ENCODE measurements around the gene LMTK3. TPM values are rescaled to one million over a fixed set of nuclear protein-coding genes. Genes with fewer than 3 reads are reported as not detected.
A peak's percentile ranks its signal among the peaks of the same experiment; 100 is the strongest.

Gene LMTK3
- polyA plus RNA-seq, 1 of the 3 experiments (the other 2 are of a cell fraction): 3.2 TPM

DNA sequence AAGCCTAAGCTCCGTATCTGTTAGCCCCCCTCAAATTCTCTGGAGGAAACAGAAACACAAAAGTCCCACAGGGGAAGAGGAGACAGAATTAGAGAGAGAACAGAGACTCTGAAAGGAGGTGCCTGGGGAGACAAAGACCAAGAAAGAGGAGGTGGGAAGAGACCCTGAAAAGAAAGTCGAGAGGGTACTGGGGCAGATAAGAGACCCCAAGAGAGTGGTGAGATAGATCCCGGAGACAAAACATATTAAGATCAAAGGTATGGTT is 66.8 kb downstream of the LMTK3 start:
- H3K27ac ChIP-seq (ENCODE audit: low read depth in 2 of 2, low read length in 1 of 2): peak overlapping the region; percentile 89 to 92
- ChIA-PET CTCF (interaction anchor here (0.7 to 2.4 kb wide), 16 partner anchors 8 to 443 kb away, joined by 3 to 10 read pairs (median 4); partner anchors contain the start of genes GRIN2D, KCNJ14 and KDELR1), POLR2A (interaction anchor here (0.9 to 1.4 kb wide), 4 partner anchors 82 to 174 kb away, joined by 3 to 5 read pairs (median 5); partner anchors contain the start of genes RPL18 and SPHK2)
- peaks cover 4 to 16% of the 10 kb centered on the region in 2 experiments; a peak in 2 of 4 replicates for H3K4me1 ChIP-seq (ENCODE audit: control insufficient read depth in 1 of 2, insufficient read depth in 2 of 2, low read depth in 1 of 2, low read length in 1 of 2)
- peak overlapping the region; percentile 99 for H3K4me2 ChIP-seq
- no peaks in the 10 kb centered on the region for H4K20me1 ChIP-seq (ENCODE audit: insufficient read depth)
- H3F3A ChIP-seq (replicated peaks; ENCODE audit: insufficient read depth): peaks cover 18% of the 10 kb centered on the region
- H3K4me3 ChIP-seq (ENCODE audit: low read depth in 2 of 2, low read length in 1 of 2): peak overlapping the region; percentile 98 to 99
- H3K9ac ChIP-seq: peak overlapping the region; percentile 92; the same call in 1 of the 2 replicates
- H3K79me2 ChIP-seq (ENCODE audit: insufficient read depth): peaks cover 37% of the 10 kb centered on the region
- WGBS (ENCODE audit: low lambda C conversion rate): 5% methylated on average over 3 of the region's 3 CpGs
- H3K36me3 ChIP-seq (replicated peaks in 1 of 2; ENCODE audit: control insufficient read depth in 1 of 2, insufficient read depth in 2 of 2, low read length in 1 of 2): peaks cover 12 to 20% of the 10 kb centered on the region in 2 experiments
- no peak for TF ChIP-seq EP300 (IDR thresholded peaks at IDR 0.05; ENCODE audit: borderline replicate concordance in 1 of 2, low read depth in 1 of 2, low read length in 1 of 2)
- no peak for TF ChIP-seq MXI1 (IDR thresholded peaks at IDR 0.05; ENCODE audit: low read depth, low read length)
- no peak for TF ChIP-seq NFIC (IDR thresholded peaks at IDR 0.05; ENCODE audit: borderline replicate concordance)
- no peak for TF ChIP-seq ELF1 (IDR thresholded peaks at IDR 0.05)
- TF ChIP-seq TAF1 (IDR thresholded peaks at IDR 0.05; ENCODE audit: borderline replicate concordance, low read depth, low read length): no peak
- TF ChIP-seq RCOR1 (IDR thresholded peaks at IDR 0.05; ENCODE audit: low read length): no peak
- TF ChIP-seq SIN3A (IDR thresholded peaks at IDR 0.05; ENCODE audit: borderline replicate concordance, low read depth, low read length): no peak
- TF ChIP-seq MEF2A (IDR thresholded peaks at IDR 0.05; ENCODE audit: borderline replicate concordance, low read depth): no peak
- no peak for TF ChIP-seq RFX5 (IDR thresholded peaks at IDR 0.05; ENCODE audit: low read length)
- no peak for TF ChIP-seq RAD21 (IDR thresholded peaks at IDR 0.05; ENCODE audit: low read length)
- no peak for TF ChIP-seq GABPA (IDR thresholded peaks at IDR 0.05; ENCODE audit: low read depth)
- TF ChIP-seq, protein P1, sequence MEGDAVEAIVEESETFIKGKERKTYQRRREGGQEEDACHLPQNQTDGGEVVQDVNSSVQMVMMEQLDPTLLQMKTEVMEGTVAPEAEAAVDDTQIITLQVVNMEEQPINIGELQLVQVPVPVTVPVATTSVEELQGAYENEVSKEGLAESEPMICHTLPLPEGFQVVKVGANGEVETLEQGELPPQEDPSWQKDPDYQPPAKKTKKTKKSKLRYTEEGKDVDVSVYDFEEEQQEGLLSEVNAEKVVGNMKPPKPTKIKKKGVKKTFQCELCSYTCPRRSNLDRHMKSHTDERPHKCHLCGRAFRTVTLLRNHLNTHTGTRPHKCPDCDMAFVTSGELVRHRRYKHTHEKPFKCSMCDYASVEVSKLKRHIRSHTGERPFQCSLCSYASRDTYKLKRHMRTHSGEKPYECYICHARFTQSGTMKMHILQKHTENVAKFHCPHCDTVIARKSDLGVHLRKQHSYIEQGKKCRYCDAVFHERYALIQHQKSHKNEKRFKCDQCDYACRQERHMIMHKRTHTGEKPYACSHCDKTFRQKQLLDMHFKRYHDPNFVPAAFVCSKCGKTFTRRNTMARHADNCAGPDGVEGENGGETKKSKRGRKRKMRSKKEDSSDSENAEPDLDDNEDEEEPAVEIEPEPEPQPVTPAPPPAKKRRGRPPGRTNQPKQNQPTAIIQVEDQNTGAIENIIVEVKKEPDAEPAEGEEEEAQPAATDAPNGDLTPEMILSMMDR (IDR thresholded peaks at IDR 0.05): no peak
- no peak for TF ChIP-seq YY1 (IDR thresholded peaks at IDR 0.05; ENCODE audit: low read depth)
- TF ChIP-seq FOXM1 (IDR thresholded peaks at IDR 0.05; ENCODE audit: low read depth): no peak
- TF ChIP-seq TCF12 (IDR thresholded peaks at IDR 0.05): no peak
- TF ChIP-seq, protein P2, sequence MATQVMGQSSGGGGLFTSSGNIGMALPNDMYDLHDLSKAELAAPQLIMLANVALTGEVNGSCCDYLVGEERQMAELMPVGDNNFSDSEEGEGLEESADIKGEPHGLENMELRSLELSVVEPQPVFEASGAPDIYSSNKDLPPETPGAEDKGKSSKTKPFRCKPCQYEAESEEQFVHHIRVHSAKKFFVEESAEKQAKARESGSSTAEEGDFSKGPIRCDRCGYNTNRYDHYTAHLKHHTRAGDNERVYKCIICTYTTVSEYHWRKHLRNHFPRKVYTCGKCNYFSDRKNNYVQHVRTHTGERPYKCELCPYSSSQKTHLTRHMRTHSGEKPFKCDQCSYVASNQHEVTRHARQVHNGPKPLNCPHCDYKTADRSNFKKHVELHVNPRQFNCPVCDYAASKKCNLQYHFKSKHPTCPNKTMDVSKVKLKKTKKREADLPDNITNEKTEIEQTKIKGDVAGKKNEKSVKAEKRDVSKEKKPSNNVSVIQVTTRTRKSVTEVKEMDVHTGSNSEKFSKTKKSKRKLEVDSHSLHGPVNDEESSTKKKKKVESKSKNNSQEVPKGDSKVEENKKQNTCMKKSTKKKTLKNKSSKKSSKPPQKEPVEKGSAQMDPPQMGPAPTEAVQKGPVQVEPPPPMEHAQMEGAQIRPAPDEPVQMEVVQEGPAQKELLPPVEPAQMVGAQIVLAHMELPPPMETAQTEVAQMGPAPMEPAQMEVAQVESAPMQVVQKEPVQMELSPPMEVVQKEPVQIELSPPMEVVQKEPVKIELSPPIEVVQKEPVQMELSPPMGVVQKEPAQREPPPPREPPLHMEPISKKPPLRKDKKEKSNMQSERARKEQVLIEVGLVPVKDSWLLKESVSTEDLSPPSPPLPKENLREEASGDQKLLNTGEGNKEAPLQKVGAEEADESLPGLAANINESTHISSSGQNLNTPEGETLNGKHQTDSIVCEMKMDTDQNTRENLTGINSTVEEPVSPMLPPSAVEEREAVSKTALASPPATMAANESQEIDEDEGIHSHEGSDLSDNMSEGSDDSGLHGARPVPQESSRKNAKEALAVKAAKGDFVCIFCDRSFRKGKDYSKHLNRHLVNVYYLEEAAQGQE (IDR thresholded peaks at IDR 0.05; ENCODE audit: low read depth, low read length): no peak
- TF ChIP-seq, protein P3, sequence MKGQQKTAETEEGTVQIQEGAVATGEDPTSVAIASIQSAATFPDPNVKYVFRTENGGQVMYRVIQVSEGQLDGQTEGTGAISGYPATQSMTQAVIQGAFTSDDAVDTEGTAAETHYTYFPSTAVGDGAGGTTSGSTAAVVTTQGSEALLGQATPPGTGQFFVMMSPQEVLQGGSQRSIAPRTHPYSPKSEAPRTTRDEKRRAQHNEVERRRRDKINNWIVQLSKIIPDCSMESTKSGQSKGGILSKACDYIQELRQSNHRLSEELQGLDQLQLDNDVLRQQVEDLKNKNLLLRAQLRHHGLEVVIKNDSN (IDR thresholded peaks at IDR 0.05; ENCODE audit: borderline replicate concordance, low read depth): no peak
- TF ChIP-seq, protein P4, sequence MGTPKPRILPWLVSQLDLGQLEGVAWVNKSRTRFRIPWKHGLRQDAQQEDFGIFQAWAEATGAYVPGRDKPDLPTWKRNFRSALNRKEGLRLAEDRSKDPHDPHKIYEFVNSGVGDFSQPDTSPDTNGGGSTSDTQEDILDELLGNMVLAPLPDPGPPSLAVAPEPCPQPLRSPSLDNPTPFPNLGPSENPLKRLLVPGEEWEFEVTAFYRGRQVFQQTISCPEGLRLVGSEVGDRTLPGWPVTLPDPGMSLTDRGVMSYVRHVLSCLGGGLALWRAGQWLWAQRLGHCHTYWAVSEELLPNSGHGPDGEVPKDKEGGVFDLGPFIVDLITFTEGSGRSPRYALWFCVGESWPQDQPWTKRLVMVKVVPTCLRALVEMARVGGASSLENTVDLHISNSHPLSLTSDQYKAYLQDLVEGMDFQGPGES (IDR thresholded peaks at IDR 0.05; ENCODE audit: low read depth, low read length): no peak
- TF ChIP-seq RXRA (IDR thresholded peaks at IDR 0.05; ENCODE audit: borderline replicate concordance, low read depth): no peak
- TF ChIP-seq, protein P5, sequence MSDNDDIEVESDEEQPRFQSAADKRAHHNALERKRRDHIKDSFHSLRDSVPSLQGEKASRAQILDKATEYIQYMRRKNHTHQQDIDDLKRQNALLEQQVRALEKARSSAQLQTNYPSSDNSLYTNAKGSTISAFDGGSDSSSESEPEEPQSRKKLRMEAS (IDR thresholded peaks at IDR 0.05; ENCODE audit: low read depth): no peak
- H3K9me3 ChIP-seq: no peaks in the 10 kb centered on the region
- DNase-seq: no peak
- H3K27me3 ChIP-seq (ENCODE audit: insufficient read depth): no peaks in the 10 kb centered on the region
- peak overlapping the region; percentile 87 for H2AFZ ChIP-seq (ENCODE audit: low read depth)
- H3K9me2 ChIP-seq: no peaks in the 10 kb centered on the region

All from SK-N-SH (cell line).